NT2/D1 (cell line): Measurements from ENCODE around the gene UBE2U.

ENCODE experiments used
- SUZ12 ChIP-seq: IDR thresholded peaks from 2 replicates; pipeline ENCODE4 v1.6.1; 2011; ENCODE audit not compliant: insufficient read length, insufficient read depth; ENCODE audit errors: extremely low read depth
- YY1 ChIP-seq: IDR thresholded peaks from 2 replicates; pipeline ENCODE4 v1.6.1; 2011; ENCODE audit not compliant: insufficient read length, insufficient read depth
- ZNF274 ChIP-seq: IDR thresholded peaks from 2 replicates; pipeline ENCODE4 v1.6.1; 2011; ENCODE audit warnings: mild to moderate bottlenecking, low read depth, low read length

DNA sequence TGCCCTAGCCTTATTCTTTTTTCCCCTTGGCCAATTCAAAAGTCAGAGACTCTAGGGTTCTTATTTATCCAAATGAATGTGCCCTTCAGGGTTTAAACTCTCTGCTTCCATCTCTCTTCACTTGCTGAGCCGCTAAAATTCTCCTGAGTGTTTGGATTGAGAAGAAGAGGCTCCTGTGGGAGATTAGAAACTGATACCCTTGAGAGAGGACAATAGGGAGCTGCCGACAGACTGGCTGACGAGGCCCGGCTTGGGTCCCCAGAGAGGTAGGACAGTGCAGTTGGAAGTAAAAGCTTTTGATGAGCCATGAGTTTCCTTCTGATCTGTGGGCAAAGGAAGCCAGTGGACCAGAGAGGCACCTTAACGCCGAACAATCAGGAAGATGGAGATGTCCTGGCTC is 41.3 kb upstream of the UBE2U start:
- TF ChIP-seq SUZ12 (no peak), YY1 (no peak), ZNF274 (no peak)
